ENCODE results near the gene SP100. TPM values are rescaled to one million over a fixed set of nuclear protein-coding genes. Genes with fewer than 3 reads are reported as not detected.

The SP100 gene
- total and polyA plus RNA-seq, 2 of the 8 experiments (the other 6 are each of a cell fraction or from before 2014, with no cell fraction given): 0.06 to 1.1 TPM

DNA sequence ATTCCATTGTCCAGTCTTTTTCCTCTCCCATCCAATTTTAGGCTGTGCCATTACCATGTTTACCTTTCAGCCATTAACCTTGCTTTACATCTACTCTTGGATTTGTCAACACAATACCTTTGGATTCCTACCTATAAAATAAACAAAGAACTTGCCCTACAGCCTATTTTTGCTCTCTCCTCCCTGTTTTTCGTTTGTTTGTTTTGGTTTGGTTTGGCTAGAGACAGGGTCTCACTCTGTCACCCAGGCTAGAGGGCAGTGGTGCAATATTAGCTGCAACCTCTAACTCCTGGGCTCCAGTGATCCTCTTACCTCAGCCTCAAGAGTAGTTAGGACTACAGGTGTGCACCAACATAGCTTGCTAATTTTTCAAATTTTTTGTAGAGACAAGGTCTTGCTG, 76.1 kb downstream of the SP100 start:
- Histone ChIP-seq H3K79me2 (ENCODE audit: control insufficient read depth in 1 of 2, insufficient read depth in 2 of 2, low read length in 2 of 2) (no peaks in the 10 kb centered on the region), H3K14ac (ENCODE audit: insufficient read length) (no peak overlapping the region), H2BK20ac (ENCODE audit: low read length) (no peak overlapping the region), H3K4me1 (replicated peaks in 1 of 4; ENCODE audit: control insufficient read depth in 3 of 4, insufficient read depth in 4 of 4, low read length in 3 of 4) (no peaks in the 10 kb centered on the region), H2BK15ac (ENCODE audit: low read length) (no peak overlapping the region), H2BK120ac (replicated peaks; ENCODE audit: low read depth, low read length) (no peak overlapping the region), H3K4me3 (ENCODE audit: extremely low read depth in 1 of 4, insufficient read depth in 2 of 4, low read depth in 3 of 4, low read length in 4 of 4) (no peak overlapping the region), H3K27ac (ENCODE audit: low read depth, low read length) (no peak overlapping the region), H4K8ac (ENCODE audit: extremely low read depth, insufficient read depth, low read length) (no peak overlapping the region), H2AK5ac (ENCODE audit: low read depth, low read length) (no peak overlapping the region), H4K91ac (replicated peaks; ENCODE audit: insufficient read length, low read length) (no peak overlapping the region), H4K20me1 (replicated peaks in 1 of 2; ENCODE audit: control insufficient read depth in 1 of 2, insufficient read depth in 2 of 2, low read length in 2 of 2) (no peaks in the 10 kb centered on the region), H3K27me3 (replicated peaks in 1 of 4; ENCODE audit: control insufficient read depth in 3 of 4, extremely low read depth in 1 of 4, insufficient read depth in 3 of 4, low read length in 3 of 4) (no peaks in the 10 kb centered on the region), H3K9ac (replicated peaks in 1 of 4; ENCODE audit: extremely low read depth in 1 of 4, low read depth in 3 of 4, low read length in 3 of 4) (no peak overlapping the region), H2AFZ (ENCODE audit: low read length) (no peak overlapping the region), H3K79me1 (ENCODE audit: low read depth, low read length) (no peaks in the 10 kb centered on the region), H2BK5ac (ENCODE audit: low read depth, low read length) (no peak overlapping the region), H4K5ac (ENCODE audit: insufficient read length, low read depth, low read length) (no peak overlapping the region), H3K18ac (ENCODE audit: extremely low read depth, low read length) (no peak overlapping the region), H3K4me2 (ENCODE audit: insufficient read depth in 1 of 2, low read depth in 2 of 2, low read length in 2 of 2) (no peak overlapping the region), H3K23ac (ENCODE audit: insufficient read length) (no peak overlapping the region), H3K23me2 (ENCODE audit: low read depth, low read length) (no peaks in the 10 kb centered on the region), H3K56ac (replicated peaks; ENCODE audit: insufficient read length, low read depth, low read length) (no peak overlapping the region), H3K9me3 (ENCODE audit: insufficient read depth in 2 of 2, low read depth in 1 of 2, low read length in 1 of 2) (no peaks in the 10 kb centered on the region; a peak in 1 of 4 replicates), H2BK12ac (ENCODE audit: low read depth, low read length) (no peak overlapping the region), H3K4ac (replicated peaks; ENCODE audit: insufficient read length, low read depth, low read length) (no peak overlapping the region), H3K36me3 (ENCODE audit: control insufficient read depth in 2 of 4, insufficient read depth in 4 of 4, low read length in 3 of 4) (no peaks in the 10 kb centered on the region)
- FAIRE-seq: no peak
- no peak for DNase-seq (ENCODE audit: low read depth in 1 of 2, low spot score in 2 of 2)
- POLR2A ChIA-PET (ENCODE audit: partially characterized antibody): no interaction called here
- CTCF ChIA-PET (ENCODE audit: partially characterized antibody): no interaction called here
- WGBS, 2 experiments (ENCODE audit: extremely low coverage in 1 of 2, insufficient coverage in 1 of 2, insufficient read length in 1 of 2, insufficient replicate concordance in 2 of 2, low coverage in 1 of 2, low lambda C conversion rate in 2 of 2, missing lambda C conversion rate in 1 of 2): 95% methylated on average over 1 of the region's 1 CpG; no CpG with 5 or more reads in 1 of the 2 experiments
- TF ChIP-seq HDAC2 (IDR thresholded peaks at IDR 0.05; ENCODE audit: borderline replicate concordance in 1 of 2, low read depth in 2 of 2, low read length in 2 of 2) (no peak), TAF7 (optimal IDR thresholded peaks at IDR 0.05; ENCODE audit: borderline replicate concordance, low read depth, low read length) (no peak), CHD1 (IDR thresholded peaks at IDR 0.05; ENCODE audit: low read depth, low read length) (no peak), SIX5 (IDR thresholded peaks at IDR 0.05; ENCODE audit: low read depth, low read length) (no peak), CBX5 (IDR thresholded peaks at IDR 0.05; ENCODE audit: low read depth, low read length) (no peak), NANOG (IDR thresholded peaks at IDR 0.05; ENCODE audit: insufficient read depth, low read depth, low read length, poor library complexity, severe bottlenecking) (no peak), RAD21 (IDR thresholded peaks at IDR 0.05 in 1 of 2, conservative IDR thresholded peaks at IDR 0.05 in 1 of 2; ENCODE audit: low read depth in 2 of 2, low read length in 2 of 2) (no peak), BCL11A (IDR thresholded peaks at IDR 0.05; ENCODE audit: low read depth in 2 of 2, low read length in 2 of 2) (no peak), EZH2 (IDR thresholded peaks at IDR 0.05; ENCODE audit: low read depth, low read length, severe bottlenecking) (no peak), SUZ12 (IDR thresholded peaks at IDR 0.05; ENCODE audit: low read length) (no peak), RFX5 (IDR thresholded peaks at IDR 0.05; ENCODE audit: borderline replicate concordance, low read depth, low read length) (no peak)
- TF ChIP-seq, protein P1, sequence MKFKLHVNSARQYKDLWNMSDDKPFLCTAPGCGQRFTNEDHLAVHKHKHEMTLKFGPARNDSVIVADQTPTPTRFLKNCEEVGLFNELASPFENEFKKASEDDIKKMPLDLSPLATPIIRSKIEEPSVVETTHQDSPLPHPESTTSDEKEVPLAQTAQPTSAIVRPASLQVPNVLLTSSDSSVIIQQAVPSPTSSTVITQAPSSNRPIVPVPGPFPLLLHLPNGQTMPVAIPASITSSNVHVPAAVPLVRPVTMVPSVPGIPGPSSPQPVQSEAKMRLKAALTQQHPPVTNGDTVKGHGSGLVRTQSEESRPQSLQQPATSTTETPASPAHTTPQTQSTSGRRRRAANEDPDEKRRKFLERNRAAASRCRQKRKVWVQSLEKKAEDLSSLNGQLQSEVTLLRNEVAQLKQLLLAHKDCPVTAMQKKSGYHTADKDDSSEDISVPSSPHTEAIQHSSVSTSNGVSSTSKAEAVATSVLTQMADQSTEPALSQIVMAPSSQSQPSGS (IDR thresholded peaks at IDR 0.05; ENCODE audit: low read length): no peak
